GM19240 (cell line): ENCODE results near the gene ZBTB25.

ENCODE experiments used
- DNase-seq: peaks from one replicate; pipeline ENCODE4 v3.0.0; 2011; ENCODE audit warnings: low spot score; ENCODE audit not compliant: insufficient read length

Gene ZBTB25

GRCh38 chr14:64478634-64479250, 24.9 kb downstream of the ZBTB25 start:
- DNase-seq = no peak

GRCh38 chr14:64476438-64476837, 27.2 kb downstream of the ZBTB25 start:
- no peak for DNase-seq

GRCh38 chr14:64475585-64476273, 27.9 kb downstream of the ZBTB25 start:
- DNase-seq = no peak

GRCh38 chr14:64474698-64475097, 28.9 kb downstream of the ZBTB25 start:
- DNase-seq = no peak

- no peak for DNase-seq
Measured at GRCh38 chr14:64474041-64474440, 29.6 kb downstream of the ZBTB25 start.

- DNase-seq = no peak
Measured at GRCh38 chr14:64468451-64468850, 35.2 kb downstream of the ZBTB25 start.

GRCh38 chr14:64467566-64467965, 36.1 kb downstream of the ZBTB25 start:
- DNase-seq = no peak

- DNase-seq = no peak
Measured at GRCh38 chr14:64467101-64467500, 36.5 kb downstream of the ZBTB25 start.

- no peak for DNase-seq
Measured at GRCh38 chr14:64465831-64466554, 37.6 kb downstream of the ZBTB25 start.

GRCh38 chr14:64465191-64465822, 38.3 kb downstream of the ZBTB25 start, which contains the start of gene AKAP5:
AKAP5 (plus strand) TSS chr14:64465499; CDS start chr14:64468395, 2,896 bp downstream.
- DNase-seq = no peak

GRCh38 chr14:64464651-64465050, 39.0 kb downstream of the ZBTB25 start:
- no peak for DNase-seq

GRCh38 chr14:64463873-64464272, 39.8 kb downstream of the ZBTB25 start:
- no peak for DNase-seq

GRCh38 chr14:64463195-64463594, 40.4 kb downstream of the ZBTB25 start:
- no peak for DNase-seq

- no peak for DNase-seq
Measured at GRCh38 chr14:64461221-64461620, 42.4 kb downstream of the ZBTB25 start.

GRCh38 chr14:64459405-64460136, 44.1 kb downstream of the ZBTB25 start:
- DNase-seq = no peak

GRCh38 chr14:64454671-64455070, 49.0 kb downstream of the ZBTB25 start:
- no peak for DNase-seq

- no peak for DNase-seq
Measured at GRCh38 chr14:64450255-64450654, 53.4 kb downstream of the ZBTB25 start.

- no peak for DNase-seq
Measured at GRCh38 chr14:64447876-64448670, 55.6 kb downstream of the ZBTB25 start.

GRCh38 chr14:64444984-64445845, 58.4 kb downstream of the ZBTB25 start:
- DNase-seq = peak; percentile 64
